Testis (tissue), 3 donors: ENCODE data around the gene LHX3. TPM values are rescaled to one million over a fixed set of nuclear protein-coding genes. Genes with fewer than 3 reads are reported as not detected.

Source experiments
- DNase-seq: peaks from one replicate; pipeline ENCODE4 v3.0.0-alpha.2; 2019
- H3K27ac ChIP-seq, 2 donors: fragments of 200-600 bp; sonication (generic); one replicate each; pipeline ENCODE4 v1.5.1; 2019
- H3K27me3 ChIP-seq: fragments of 200-600 bp; sonication (generic); one replicate; pipeline ENCODE4 v1.5.1; 2019
- H3K36me3 ChIP-seq: fragments of 200-600 bp; sonication (generic); one replicate; pipeline ENCODE4 v1.5.1; 2017; ENCODE audit warnings: low read depth; ENCODE audit errors: missing control alignments
- H3K4me1 ChIP-seq: fragments of 200-600 bp; sonication (generic); one replicate; pipeline ENCODE4 v1.5.1; 2019
- H3K4me3 ChIP-seq, 2 donors: fragments of 200-600 bp; sonication (generic); one replicate each; pipeline ENCODE4 v1.5.1; 2017 to 2019
- H3K9me3 ChIP-seq: fragments of 200-600 bp; sonication (generic); one replicate; pipeline ENCODE4 v1.5.1; 2017
- CTCF ChIP-seq, 3 experiments: fragments of 450-650 bp in 2 of 3; fragments of 200-600 bp in 1 of 3; sonication (generic) in 1 of 3; IDR thresholded peaks; one replicate each; pipeline ENCODE4 v1.5.1; 2016 to 2019; ENCODE audit warnings: antibody characterized with exemption in 3 of 3, mild to moderate bottlenecking in 2 of 3, moderate library complexity in 1 of 3
- POLR2A ChIP-seq: fragments of 450-650 bp; IDR thresholded peaks from one replicate; pipeline ENCODE4 v1.6.1; 2017; ENCODE audit warnings: antibody characterized with exemption, mild to moderate bottlenecking, moderate library complexity
- WGBS, 2 donors: methylation state at CpG; one replicate each; pipeline ENCODE4 v1.1.5; 2018; 5-methylcytosine and 5-hydroxymethylcytosine counted together
- intact Hi-C: fragments of 100-400 bp; cut with DNase I; formaldehyde crosslinking; loops from one replicate; pipeline ENCODE4 v1.15.1; 2023; ENCODE audit warnings: low total_unique reads
- polyA plus RNA-seq: library from polyadenylated mRNA; stranded (reverse); fragments of 350-450 nt; fragmentation: Illumina TruSeq; extraction: RNeasy Lipid Tissue Mini Kit (QIAGEN cat#74804); gene quantifications from one replicate; pipeline ENCODE4 v1.2.3, GENCODE V29; 2014; ENCODE audit warnings: low read depth, low replicate concordance; ENCODE audit not compliant: insufficient read depth
- total RNA-seq, 2 donors: library from RNA; depleted of rRNA; stranded (reverse); fragments of >200 nt; gene quantifications; one replicate each; pipeline ENCODE4 v1.2.3, GENCODE V29; 2016

Gene LHX3
- total and polyA plus RNA-seq, 3 donors from 2014 or later = 0.55 to 0.62 TPM; not detected in 1

GRCh38 chr9:136228107-136228875 lies 23.4 kb upstream of the LHX3 start:
- H3K4me3 ChIP-seq = no peak overlapping the region
- no peaks in the 10 kb centered on the region for H3K4me1 ChIP-seq
- WGBS, 2 donors = 75 to 83% methylated on average over 18 of the region's 18 CpGs
- no peaks in the 10 kb centered on the region for H3K27me3 ChIP-seq
- no peaks in the 10 kb centered on the region for H3K36me3 ChIP-seq
- H3K27ac ChIP-seq = no peak overlapping the region
- H3K9me3 ChIP-seq = no peaks in the 10 kb centered on the region
- intact Hi-C loops = no loop called here
- TF ChIP-seq CTCF (IDR thresholded peaks at IDR 0.05) (no peak), POLR2A (no peak)
- no peak for DNase-seq

- Histone ChIP-seq H3K4me1 (no peaks in the 10 kb centered on the region), H3K9me3 (no peaks in the 10 kb centered on the region), H3K36me3 (no peaks in the 10 kb centered on the region), H3K4me3 (no peak overlapping the region), H3K27ac (no peak overlapping the region), H3K27me3 (no peaks in the 10 kb centered on the region)
- 90 to 93% methylated on average over 23 to 30 of the region's 30 CpGs for WGBS, 2 donors
- DNase-seq = no peak
- intact Hi-C loops = no loop called here
- no peak for TF ChIP-seq CTCF (IDR thresholded peaks at IDR 0.05)
- TF ChIP-seq POLR2A = no peak
Observed at GRCh38 chr9:136226680-136227407, 21.9 kb upstream of the LHX3 start.

- intact Hi-C loops = no loop called here
- WGBS, 2 donors = 82 to 93% methylated on average over 24 to 28 of the region's 30 CpGs
- Histone ChIP-seq H3K9me3 (no peaks in the 10 kb centered on the region), H3K27me3 (no peaks in the 10 kb centered on the region), H3K27ac (no peak overlapping the region), H3K4me1 (no peaks in the 10 kb centered on the region), H3K4me3 (no peak overlapping the region), H3K36me3 (no peaks in the 10 kb centered on the region)
- DNase-seq = peak; percentile 63
- TF ChIP-seq POLR2A (no peak), CTCF (IDR thresholded peaks at IDR 0.05) (peak; percentile 35 to 67 (median 57))
Observed at GRCh38 chr9:136225748-136226679, 21.1 kb upstream of the LHX3 start.

- Histone ChIP-seq H3K27ac (no peak overlapping the region), H3K27me3 (no peaks in the 10 kb centered on the region), H3K4me1 (no peaks in the 10 kb centered on the region), H3K9me3 (no peaks in the 10 kb centered on the region), H3K36me3 (no peaks in the 10 kb centered on the region), H3K4me3 (no peak overlapping the region)
- WGBS, 2 donors = 87 to 92% methylated on average over 16 to 19 of the region's 19 CpGs
- no peak for DNase-seq
- intact Hi-C loops = no loop called here
- TF ChIP-seq POLR2A (no peak), CTCF (IDR thresholded peaks at IDR 0.05) (no peak)
Observed at GRCh38 chr9:136225366-136225747, 20.4 kb upstream of the LHX3 start.
